ENCODE results near the gene MSRB1. TPM values are rescaled to one million over a fixed set of nuclear protein-coding genes. Genes with fewer than 3 reads are reported as not detected.
A peak's percentile ranks its signal among the peaks of the same experiment; 100 is the strongest.

MSRB1 gene
- total and polyA plus RNA-seq, 2 of the 8 experiments (the other 6 are each of a cell fraction or from before 2014, with no cell fraction given), result 28.2 to 51.4 TPM

DNA sequence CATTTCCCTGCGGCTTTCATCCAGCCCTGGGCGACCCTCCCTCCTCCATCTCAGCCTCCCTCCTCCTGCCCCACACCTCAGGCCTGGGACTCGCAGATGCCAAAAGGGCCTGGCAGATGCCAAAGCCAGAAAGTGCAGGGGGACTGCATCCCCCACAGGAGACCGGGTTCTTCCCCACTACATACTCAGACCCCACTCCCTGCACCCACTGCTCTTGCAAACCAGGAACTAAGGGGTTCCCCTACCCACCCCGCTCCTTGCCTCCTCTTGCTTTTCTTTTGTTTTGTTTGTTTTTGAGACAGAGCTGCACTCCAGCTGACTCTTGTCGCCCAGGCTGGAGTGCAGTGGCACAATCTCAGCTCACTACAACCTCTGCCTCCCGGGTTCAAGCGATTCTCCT is 28.0 kb downstream of the MSRB1 start:
- Histone ChIP-seq H3K23ac (ENCODE audit: insufficient read length) (no peak overlapping the region), H3K79me1 (ENCODE audit: low read depth, low read length) (no peaks in the 10 kb centered on the region), H3K36me3 (ENCODE audit: control insufficient read depth in 2 of 4, insufficient read depth in 4 of 4, low read length in 3 of 4) (peaks cover 0 to 7% (median 0%) of the 10 kb centered on the region in 4 experiments; a peak in 1 of 8 replicates), H2AK5ac (ENCODE audit: low read depth, low read length) (no peak overlapping the region), H3K4me3 (ENCODE audit: extremely low read depth in 1 of 4, insufficient read depth in 2 of 4, low read depth in 3 of 4, low read length in 4 of 4) (no peak overlapping the region), H3K79me2 (ENCODE audit: control insufficient read depth in 1 of 2, insufficient read depth in 2 of 2, low read length in 2 of 2) (no peaks in the 10 kb centered on the region), H2BK15ac (ENCODE audit: low read length) (0 out of 2 replicates have a peak overlapping the region, but pooled peaks have one; percentile 29), H2BK5ac (ENCODE audit: low read depth, low read length) (0 out of 2 replicates have a peak overlapping the region, but pooled peaks have one; percentile 66), H4K20me1 (replicated peaks in 1 of 2; ENCODE audit: control insufficient read depth in 1 of 2, insufficient read depth in 2 of 2, low read length in 2 of 2) (peaks cover 4 to 9% of the 10 kb centered on the region in 2 experiments), H3K18ac (ENCODE audit: extremely low read depth, low read length) (no peak overlapping the region; the same call in 1 of the 2 replicates), H2BK120ac (replicated peaks; ENCODE audit: low read depth, low read length) (no peak overlapping the region), H3K4ac (replicated peaks; ENCODE audit: insufficient read length, low read depth, low read length) (no peak overlapping the region), H3K27ac (ENCODE audit: low read depth, low read length) (no peak overlapping the region), H3K56ac (replicated peaks; ENCODE audit: insufficient read length, low read depth, low read length) (no peak overlapping the region), H3K23me2 (ENCODE audit: low read depth, low read length) (peaks cover 7% of the 10 kb centered on the region; the same call in 1 of the 2 replicates), H3K14ac (ENCODE audit: insufficient read length) (no peak overlapping the region), H2AFZ (ENCODE audit: low read length) (no peak overlapping the region), H2BK20ac (ENCODE audit: low read length) (peak overlapping the region; percentile 32; the same call in 1 of the 2 replicates), H3K4me2 (ENCODE audit: insufficient read depth in 1 of 2, low read depth in 2 of 2, low read length in 2 of 2) (0 out of 4 replicates have a peak overlapping the region, but pooled peaks of 1 of the 2 experiments have one; percentile 1), H4K5ac (ENCODE audit: insufficient read length, low read depth, low read length) (no peak overlapping the region), H4K91ac (replicated peaks; ENCODE audit: insufficient read length, low read length) (no peak overlapping the region), H4K8ac (ENCODE audit: extremely low read depth, insufficient read depth, low read length) (no peak overlapping the region), H3K4me1 (replicated peaks in 1 of 4; ENCODE audit: control insufficient read depth in 3 of 4, insufficient read depth in 4 of 4, low read length in 3 of 4) (peaks cover 0 to 30% (median 18%) of the 10 kb centered on the region in 4 experiments; a peak in 6 of 7 replicates), H3K9ac (replicated peaks in 1 of 4; ENCODE audit: extremely low read depth in 1 of 4, low read depth in 3 of 4, low read length in 3 of 4) (no peak overlapping the region), H2BK12ac (ENCODE audit: low read depth, low read length) (0 out of 2 replicates have a peak overlapping the region, but pooled peaks have one; percentile 68), H3K27me3 (replicated peaks in 1 of 4; ENCODE audit: control insufficient read depth in 3 of 4, extremely low read depth in 1 of 4, insufficient read depth in 3 of 4, low read length in 3 of 4) (peaks cover 31 to 56% (median 49%) of the 10 kb centered on the region in 4 experiments), H3K9me3 (ENCODE audit: insufficient read depth in 2 of 2, low read depth in 1 of 2, low read length in 1 of 2) (no peaks in the 10 kb centered on the region)
- CTCF ChIA-PET (ENCODE audit: partially characterized antibody), result interaction anchor here (1.1 to 4.0 kb wide), 6 partner anchors 9 to 52 kb away, joined by 4 to 19 read pairs (median 8); no protein-coding TSS in a partner anchor
- DNase-seq (ENCODE audit: low read depth in 1 of 2, low spot score in 2 of 2) (no peak), FAIRE-seq (no peak)
- POLR2A ChIA-PET (ENCODE audit: partially characterized antibody), result interaction anchor here (0.9 to 2.8 kb wide), 5 partner anchors 9 to 142 kb away, joined by 3 to 8 read pairs (median 6); partner anchors contain the start of genes EME2, FAHD1, HAGH and MRPS34
- TF ChIP-seq YY1 (IDR thresholded peaks at IDR 0.05; ENCODE audit: low read depth, low read length), result no peak
- peak; percentile 22 for TF ChIP-seq EZH2 (IDR thresholded peaks at IDR 0.05; ENCODE audit: low read depth, low read length, severe bottlenecking)
- WGBS, 2 experiments (ENCODE audit: extremely low coverage in 1 of 2, insufficient coverage in 1 of 2, insufficient read length in 1 of 2, insufficient replicate concordance in 2 of 2, low coverage in 1 of 2, low lambda C conversion rate in 2 of 2, missing lambda C conversion rate in 1 of 2), result 65% methylated on average over 8 of the region's 8 CpGs; no CpG with 5 or more reads in 1 of the 2 experiments

Data from H1 (cell line).